GM21526 (cell line): Measurements from ENCODE around the gene HHLA2.
A peak's percentile ranks its signal among the peaks of the same experiment; 100 is the strongest.

ENCODE experiments used
- ATAC-seq: cut with Tn5 transposase; IDR thresholded peaks from one replicate; pipeline ENCODE4 v1.9.1; 2021; ENCODE audit warnings: moderate library complexity; ENCODE audit not compliant: unreplicated experiment, low FRiP score

HHLA2 gene

GRCh38 chr3:108388136-108389132 lies 92.1 kb downstream of the HHLA2 start:
- peak; percentile 67 for ATAC-seq

- ATAC-seq: no peak
These were observed 93.0 kb downstream of the HHLA2 start for GRCh38 chr3:108389372-108389771.

- ATAC-seq: no peak
These were observed 95.7 kb downstream of the HHLA2 start for GRCh38 chr3:108391917-108392593.

GRCh38 chr3:108393128-108393900 lies 97.0 kb downstream of the HHLA2 start:
- ATAC-seq: no peak

GRCh38 chr3:108394016-108394415 lies 97.7 kb downstream of the HHLA2 start:
- no peak for ATAC-seq

DNA sequence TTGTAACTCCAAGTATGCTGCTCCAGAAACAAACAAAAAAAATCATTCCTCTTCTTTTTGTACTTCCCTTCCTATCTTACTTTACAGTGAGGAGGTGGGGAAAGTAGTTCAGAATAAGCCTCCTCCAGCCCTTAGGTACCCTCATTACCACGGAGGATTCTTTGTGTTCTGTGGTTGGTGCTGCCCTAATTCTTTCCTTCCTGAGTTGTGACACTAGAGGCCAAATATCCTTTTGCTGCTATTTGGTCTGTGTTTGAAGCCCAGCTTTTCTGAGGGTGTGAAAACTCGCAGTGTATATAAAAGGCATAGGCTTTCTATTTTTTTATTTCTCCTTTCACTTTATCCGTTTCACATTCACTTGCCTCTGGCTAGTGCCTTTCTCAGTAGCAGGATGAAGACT lies 98.2 kb downstream of the HHLA2 start:
- no peak for ATAC-seq

GRCh38 chr3:108396336-108396735 lies 100.0 kb downstream of the HHLA2 start:
- ATAC-seq: no peak

DNA sequence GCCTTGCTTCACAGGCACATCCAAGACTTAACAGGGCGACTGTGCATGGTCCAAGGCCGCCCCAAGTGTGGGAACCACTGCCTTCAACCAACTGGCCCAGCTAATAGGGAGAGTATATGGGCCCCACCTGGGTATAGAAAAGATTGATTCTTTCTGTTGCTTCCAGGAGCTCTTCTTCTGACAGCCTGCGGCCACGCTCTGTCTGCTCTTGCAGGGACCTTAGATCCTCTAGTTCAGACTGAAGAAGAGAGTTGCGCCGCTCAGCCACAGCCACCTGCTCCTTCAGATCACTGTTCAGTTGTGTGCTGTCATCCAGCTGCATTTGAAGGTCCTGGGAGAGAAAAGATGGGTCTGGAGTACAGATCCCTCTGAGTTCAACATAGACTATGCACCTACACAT lies 102.2 kb downstream of the HHLA2 start:
- ATAC-seq: no peak

DNA sequence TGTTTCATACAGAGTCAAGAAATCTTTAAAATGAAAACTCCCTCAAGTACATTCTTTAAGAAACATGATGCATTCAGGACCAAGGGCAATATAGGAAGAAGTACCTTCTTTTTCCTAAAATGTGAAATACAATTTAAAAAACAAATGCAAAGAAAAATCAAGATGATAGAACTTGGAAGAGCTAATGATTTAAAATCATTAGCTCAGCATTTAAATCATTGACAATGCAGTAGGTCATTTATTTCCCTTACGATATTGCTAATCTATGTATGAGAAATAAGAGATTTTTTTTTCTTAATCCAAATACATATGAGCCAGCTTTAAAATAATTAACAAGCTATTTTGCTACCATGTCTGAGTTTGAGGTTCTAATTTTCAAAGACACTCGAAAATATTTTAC lies 105.5 kb downstream of the HHLA2 start:
- no peak for ATAC-seq

DNA sequence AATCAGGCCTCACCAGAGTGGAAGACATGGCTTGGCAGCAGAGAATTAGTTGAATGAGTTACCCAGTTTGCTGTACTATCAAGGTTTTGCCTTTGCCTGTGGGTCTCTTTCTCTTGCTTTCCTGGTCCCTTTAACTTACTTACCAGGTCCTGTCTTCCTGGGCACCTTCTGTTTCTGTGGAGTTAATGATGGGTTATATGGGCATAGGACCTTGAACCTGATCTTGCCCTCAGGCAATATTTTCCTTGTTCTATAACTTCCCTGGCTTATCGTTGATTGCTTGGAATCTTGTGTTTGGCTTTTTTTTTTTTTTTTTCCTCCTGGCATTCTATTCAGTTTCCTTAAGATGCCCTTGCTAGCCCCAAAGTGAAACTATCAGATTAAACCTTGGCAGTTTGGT lies 106.8 kb downstream of the HHLA2 start:
- ATAC-seq: no peak

DNA sequence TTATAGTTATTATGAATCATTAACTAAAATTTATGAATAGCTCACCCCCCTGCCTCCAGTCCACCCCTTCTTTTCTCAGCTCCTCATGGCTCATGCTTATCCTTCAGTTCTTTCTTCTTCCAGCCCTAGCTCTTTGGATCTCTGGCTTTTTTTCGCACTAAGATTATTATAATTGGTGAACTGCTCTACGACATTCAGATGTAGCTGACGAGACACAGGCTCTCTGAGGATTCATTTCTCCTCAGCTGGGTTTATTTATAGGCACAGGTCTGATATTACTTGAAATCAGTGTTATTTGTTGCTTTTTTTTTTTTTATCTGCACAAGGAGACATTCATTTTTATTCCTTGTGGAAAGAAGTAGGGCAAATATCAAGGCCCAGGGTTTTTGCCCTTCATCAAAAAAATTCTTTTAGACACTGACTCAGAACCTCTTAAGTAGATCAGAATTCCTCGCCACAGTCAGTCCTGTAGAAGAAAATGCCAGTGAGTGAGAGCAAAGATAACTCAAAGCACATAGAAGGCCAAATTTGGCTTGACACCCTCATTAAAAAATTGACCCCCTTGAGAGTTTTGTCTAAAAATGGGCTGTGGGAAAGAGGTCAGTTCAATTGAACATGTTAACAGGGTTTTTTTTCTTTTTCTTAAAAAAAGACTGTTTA lies 107.5 kb downstream of the HHLA2 start:
- no peak for ATAC-seq

DNA sequence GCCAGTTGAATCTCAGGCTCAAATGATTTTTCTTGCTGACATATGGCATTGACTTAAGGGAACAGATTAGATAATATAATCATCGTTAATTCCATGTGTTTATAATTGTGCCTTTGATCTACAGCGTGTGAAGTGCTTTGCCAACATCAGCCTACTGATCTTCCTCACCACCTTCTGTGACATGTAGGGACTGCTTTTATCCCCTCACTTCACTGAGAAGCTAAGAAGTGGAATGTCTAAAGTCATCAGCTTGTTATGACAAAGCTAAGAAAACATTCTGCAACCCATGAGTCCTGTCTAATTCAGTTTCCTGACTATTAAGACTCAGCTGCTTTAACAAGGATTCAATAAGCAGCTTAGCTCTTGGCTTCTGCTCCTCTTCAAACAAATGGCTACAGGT lies 108.0 kb downstream of the HHLA2 start:
- ATAC-seq: no peak

DNA sequence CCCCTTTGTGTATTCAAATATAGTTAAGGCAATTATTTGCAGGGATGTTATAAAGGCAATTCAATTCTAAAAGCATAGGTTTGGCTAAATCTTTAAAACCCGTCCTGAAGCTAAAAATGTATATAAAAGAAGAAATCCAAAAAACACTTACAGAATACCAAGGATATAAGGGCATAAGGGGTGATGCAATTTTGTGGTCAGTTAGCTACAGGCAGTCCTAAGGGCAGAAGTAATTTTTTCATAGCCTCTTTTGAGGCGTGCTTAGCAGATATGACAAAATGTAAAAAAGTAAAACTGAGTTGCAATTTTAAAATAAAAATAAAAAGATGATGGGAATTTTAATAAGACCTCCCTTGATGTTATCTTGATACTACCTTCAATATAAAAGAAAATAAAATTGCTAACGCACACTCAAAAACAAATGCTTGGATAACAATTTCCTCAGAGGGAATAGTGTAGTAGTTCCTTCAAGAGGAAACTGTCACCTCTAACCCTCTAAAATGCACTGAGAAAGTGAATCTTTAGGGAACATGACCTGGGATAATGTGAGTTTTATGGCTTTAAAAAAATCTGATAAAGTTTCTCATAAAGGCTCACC lies 109.8 kb downstream of the HHLA2 start:
- peak; percentile 21 for ATAC-seq

- ATAC-seq: peak; percentile 91
These were observed 110.4 kb downstream of the HHLA2 start for GRCh38 chr3:108406661-108407206.

DNA sequence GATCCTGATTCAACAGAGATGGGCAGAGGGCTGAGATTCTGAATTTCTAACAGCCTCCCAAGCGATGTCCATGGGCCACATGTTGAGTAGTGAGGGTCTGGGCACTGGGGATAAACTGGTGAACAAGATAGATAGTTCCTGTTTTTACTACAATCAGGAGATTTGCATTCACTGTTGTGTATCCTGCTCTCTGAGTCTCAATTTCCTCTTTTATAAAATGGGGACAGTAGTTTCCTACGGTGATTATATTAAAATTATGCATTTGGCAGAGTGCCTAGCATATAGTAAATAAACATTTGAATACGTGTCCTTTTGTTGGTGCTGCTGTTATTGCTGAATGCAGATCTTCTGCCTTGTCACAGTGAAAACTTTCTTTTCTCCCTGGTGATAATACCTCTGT lies 111.5 kb downstream of the HHLA2 start:
- no peak for ATAC-seq

DNA sequence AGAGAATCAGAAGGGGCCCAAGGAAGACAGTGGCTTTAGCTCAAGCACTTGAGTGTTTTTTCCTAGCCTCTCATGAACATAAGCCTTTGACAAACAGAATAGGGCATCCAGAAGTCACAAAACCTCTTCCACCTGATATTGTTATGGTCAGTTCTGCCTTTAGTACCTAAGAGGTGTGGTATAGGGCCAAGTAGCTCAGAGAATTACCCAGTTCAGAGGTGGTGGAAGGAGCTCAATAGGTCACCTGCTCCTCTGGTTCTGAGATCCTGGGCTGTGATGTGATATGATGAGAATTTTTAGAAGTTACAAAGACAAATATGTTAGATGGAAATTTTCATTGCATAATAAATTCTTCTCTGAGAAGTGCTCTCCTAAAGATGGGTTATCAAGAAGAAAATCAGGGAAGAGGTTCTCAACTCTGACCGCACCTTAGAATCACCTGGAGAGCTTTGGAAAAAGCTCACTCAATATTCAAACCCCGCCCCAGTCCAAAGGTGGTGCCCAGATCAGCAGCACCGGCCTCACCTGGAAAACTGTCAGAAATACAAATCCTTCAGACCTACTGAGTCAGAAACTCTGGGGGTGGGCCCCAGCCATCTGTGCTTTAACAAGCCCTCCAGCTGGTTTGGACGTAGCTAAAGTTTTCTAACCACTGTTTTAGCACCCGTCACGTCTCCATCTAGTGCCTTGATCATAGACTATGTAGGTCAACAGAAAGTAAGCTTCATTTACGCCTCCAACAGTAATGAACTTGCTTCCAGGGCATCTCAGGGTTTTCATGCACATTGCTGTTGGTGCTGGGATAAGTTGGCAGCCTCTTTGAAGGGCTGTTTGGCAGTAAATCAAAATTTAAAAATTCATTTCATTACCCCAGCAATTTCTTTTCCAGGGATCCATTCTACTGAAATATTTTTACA lies 112.8 kb downstream of the HHLA2 start:
- no peak for ATAC-seq

- no peak for ATAC-seq
These were observed 113.4 kb downstream of the HHLA2 start for GRCh38 chr3:108409800-108410178.

DNA sequence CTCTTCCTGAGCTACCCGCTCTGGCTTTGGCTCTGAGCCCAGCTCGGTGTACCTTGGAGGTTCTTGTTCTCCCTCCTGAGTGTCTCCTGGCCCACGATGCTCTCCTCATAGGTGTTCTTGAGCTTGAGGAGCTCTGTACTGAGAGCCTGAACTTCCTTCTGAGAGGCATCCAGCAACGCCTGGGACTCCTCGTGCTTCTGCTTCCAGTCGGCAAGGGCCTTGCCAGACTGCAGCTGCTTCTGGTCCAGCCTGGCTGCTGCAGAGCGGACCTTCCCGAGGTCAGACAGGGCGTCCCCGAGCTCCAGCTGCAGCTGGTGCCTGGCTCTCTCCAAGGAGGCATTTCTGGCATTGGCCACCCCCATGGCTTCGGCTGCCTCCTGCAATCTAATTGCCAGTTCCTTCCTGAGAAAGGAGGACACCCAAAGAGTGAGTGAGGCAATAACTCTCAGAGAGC lies 114.2 kb downstream of the HHLA2 start:
- ATAC-seq: no peak
